Forelimb muscle (tissue), 1 donor: ENCODE measurements around the gene MEG3. TPM values are rescaled to one million over a fixed set of nuclear protein-coding genes. Genes with fewer than 3 reads are reported as not detected.

Experiments
- DNase-seq: peaks from one replicate; pipeline ENCODE4 v3.0.0-alpha.2; 2013; ENCODE audit warnings: low read depth
- polyA plus RNA-seq: library from polyadenylated mRNA; unstranded; fragments of 120-200 nt; gene quantifications from one replicate; pipeline ENCODE4 v1.2.1, GENCODE V29; 2013; ENCODE audit not compliant: insufficient read length

The MEG3 gene
- polyA plus RNA-seq, 1 donor = 6,363 TPM

- no peak for DNase-seq
These were observed 54.6 kb downstream of the MEG3 start for GRCh38 chr14:100880271-100881101.

- no peak for DNase-seq
These were observed 55.5 kb downstream of the MEG3 start for GRCh38 chr14:100881211-100882025.

GRCh38 chr14:100882026-100882967 lies 56.4 kb downstream of the MEG3 start:
- no peak for DNase-seq

- no peak for DNase-seq
These were observed 57.3 kb downstream of the MEG3 start for GRCh38 chr14:100882991-100883788.

GRCh38 chr14:100883789-100884101 lies 57.8 kb downstream of the MEG3 start:
- DNase-seq = no peak

GRCh38 chr14:100884456-100884855 lies 58.5 kb downstream of the MEG3 start:
- no peak for DNase-seq

GRCh38 chr14:100885196-100885595 lies 59.3 kb downstream of the MEG3 start:
- no peak for DNase-seq

GRCh38 chr14:100885617-100886016 lies 59.7 kb downstream of the MEG3 start:
- no peak for DNase-seq

GRCh38 chr14:100887728-100888335 lies 61.9 kb downstream of the MEG3 start:
- DNase-seq = no peak

- DNase-seq = no peak
These were observed 62.9 kb downstream of the MEG3 start for GRCh38 chr14:100888789-100889315.

GRCh38 chr14:100889641-100890040 lies 63.7 kb downstream of the MEG3 start:
- no peak for DNase-seq

GRCh38 chr14:100890061-100890850 lies 64.3 kb downstream of the MEG3 start:
- no peak for DNase-seq

GRCh38 chr14:100891051-100891450 lies 65.1 kb downstream of the MEG3 start:
- no peak for DNase-seq

GRCh38 chr14:100891501-100892445 lies 65.9 kb downstream of the MEG3 start:
- DNase-seq = no peak

- no peak for DNase-seq
These were observed 66.7 kb downstream of the MEG3 start for GRCh38 chr14:100892496-100893227.

GRCh38 chr14:100893228-100893601 lies 67.3 kb downstream of the MEG3 start:
- no peak for DNase-seq

- no peak for DNase-seq
These were observed 67.8 kb downstream of the MEG3 start for GRCh38 chr14:100893760-100894159.

- no peak for DNase-seq
These were observed 68.5 kb downstream of the MEG3 start for GRCh38 chr14:100894416-100894815.
